GM19238 (cell line): Measurements from ENCODE around the gene ZNF148.

Experiments
- DNase-seq: peaks from one replicate; pipeline ENCODE4 v3.0.0; 2011; ENCODE audit warnings: low spot score; ENCODE audit not compliant: insufficient read length

The ZNF148 gene

GRCh38 chr3:125229707-125230106 lies 145.4 kb downstream of the ZNF148 start:
- DNase-seq, result no peak

GRCh38 chr3:125229168-125229567 lies 146.0 kb downstream of the ZNF148 start:
- DNase-seq, result no peak

GRCh38 chr3:125221831-125222230 lies 153.3 kb downstream of the ZNF148 start:
- DNase-seq, result no peak

- DNase-seq, result no peak
Observed at GRCh38 chr3:125220727-125221429, 154.2 kb downstream of the ZNF148 start.

- DNase-seq, result no peak
Observed at GRCh38 chr3:125220183-125220582, 154.9 kb downstream of the ZNF148 start.

- no peak for DNase-seq
Observed at GRCh38 chr3:125219261-125219701, 155.8 kb downstream of the ZNF148 start.

GRCh38 chr3:125214738-125215137 lies 160.4 kb downstream of the ZNF148 start:
- no peak for DNase-seq

GRCh38 chr3:125213946-125214542 lies 161.1 kb downstream of the ZNF148 start:
- no peak for DNase-seq

- DNase-seq, result no peak
Observed at GRCh38 chr3:125213364-125213755, 161.8 kb downstream of the ZNF148 start.

GRCh38 chr3:125212509-125213363 lies 162.4 kb downstream of the ZNF148 start, which contains the start of gene SLC12A8:
Gene SLC12A8 (minus strand): TSS chr3:125212748. CDS start chr3:125211349, 1,399 bp downstream.
- no peak for DNase-seq

GRCh38 chr3:125212091-125212508 lies 163.0 kb downstream of the ZNF148 start:
- no peak for DNase-seq

- no peak for DNase-seq
Observed at GRCh38 chr3:125211523-125212090, 163.5 kb downstream of the ZNF148 start.

- DNase-seq, result no peak
Observed at GRCh38 chr3:125207949-125208568, 167.1 kb downstream of the ZNF148 start.

- DNase-seq, result no peak
Observed at GRCh38 chr3:125207507-125207906, 167.6 kb downstream of the ZNF148 start.

- DNase-seq, result no peak
Observed at GRCh38 chr3:125206934-125207333, 168.2 kb downstream of the ZNF148 start.

GRCh38 chr3:125203731-125204130 lies 171.4 kb downstream of the ZNF148 start:
- no peak for DNase-seq

- DNase-seq, result no peak
Observed at GRCh38 chr3:125202197-125202596, 172.9 kb downstream of the ZNF148 start.

GRCh38 chr3:125200731-125201139 lies 174.4 kb downstream of the ZNF148 start:
- DNase-seq, result peak; percentile 54

- no peak for DNase-seq
Observed at GRCh38 chr3:125194849-125195601, 180.1 kb downstream of the ZNF148 start.

- no peak for DNase-seq
Observed at GRCh38 chr3:125194061-125194848, 180.9 kb downstream of the ZNF148 start.
